Measurements from ENCODE around the gene TAOK2.

- no peak for TF ChIP-seq POLR2A (IDR thresholded peaks at IDR 0.05)
- TF ChIP-seq, protein P1, sequence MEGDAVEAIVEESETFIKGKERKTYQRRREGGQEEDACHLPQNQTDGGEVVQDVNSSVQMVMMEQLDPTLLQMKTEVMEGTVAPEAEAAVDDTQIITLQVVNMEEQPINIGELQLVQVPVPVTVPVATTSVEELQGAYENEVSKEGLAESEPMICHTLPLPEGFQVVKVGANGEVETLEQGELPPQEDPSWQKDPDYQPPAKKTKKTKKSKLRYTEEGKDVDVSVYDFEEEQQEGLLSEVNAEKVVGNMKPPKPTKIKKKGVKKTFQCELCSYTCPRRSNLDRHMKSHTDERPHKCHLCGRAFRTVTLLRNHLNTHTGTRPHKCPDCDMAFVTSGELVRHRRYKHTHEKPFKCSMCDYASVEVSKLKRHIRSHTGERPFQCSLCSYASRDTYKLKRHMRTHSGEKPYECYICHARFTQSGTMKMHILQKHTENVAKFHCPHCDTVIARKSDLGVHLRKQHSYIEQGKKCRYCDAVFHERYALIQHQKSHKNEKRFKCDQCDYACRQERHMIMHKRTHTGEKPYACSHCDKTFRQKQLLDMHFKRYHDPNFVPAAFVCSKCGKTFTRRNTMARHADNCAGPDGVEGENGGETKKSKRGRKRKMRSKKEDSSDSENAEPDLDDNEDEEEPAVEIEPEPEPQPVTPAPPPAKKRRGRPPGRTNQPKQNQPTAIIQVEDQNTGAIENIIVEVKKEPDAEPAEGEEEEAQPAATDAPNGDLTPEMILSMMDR (IDR thresholded peaks at IDR 0.05), result no peak
Observed at GRCh38 chr16:29943846-29944799, 29.5 kb upstream of the TAOK2 start.

Measured in right lobe of liver (tissue), 4 donors.